NCI-H1417 treated with DMSO at 0.1 percent for 48 hours (cell line): ENCODE results near the gene SLC12A9.
"Not testable (repeated sequence)": the region's sequence is repeated elsewhere in the genome, so short reads cannot be mapped to it uniquely, and the experiment has no call there.

ENCODE experiments used
- DNase-seq: peaks from one replicate; lab custom pipeline; 2025; lab: John Stamatoyannopoulos, UW

SLC12A9 gene

DNA sequence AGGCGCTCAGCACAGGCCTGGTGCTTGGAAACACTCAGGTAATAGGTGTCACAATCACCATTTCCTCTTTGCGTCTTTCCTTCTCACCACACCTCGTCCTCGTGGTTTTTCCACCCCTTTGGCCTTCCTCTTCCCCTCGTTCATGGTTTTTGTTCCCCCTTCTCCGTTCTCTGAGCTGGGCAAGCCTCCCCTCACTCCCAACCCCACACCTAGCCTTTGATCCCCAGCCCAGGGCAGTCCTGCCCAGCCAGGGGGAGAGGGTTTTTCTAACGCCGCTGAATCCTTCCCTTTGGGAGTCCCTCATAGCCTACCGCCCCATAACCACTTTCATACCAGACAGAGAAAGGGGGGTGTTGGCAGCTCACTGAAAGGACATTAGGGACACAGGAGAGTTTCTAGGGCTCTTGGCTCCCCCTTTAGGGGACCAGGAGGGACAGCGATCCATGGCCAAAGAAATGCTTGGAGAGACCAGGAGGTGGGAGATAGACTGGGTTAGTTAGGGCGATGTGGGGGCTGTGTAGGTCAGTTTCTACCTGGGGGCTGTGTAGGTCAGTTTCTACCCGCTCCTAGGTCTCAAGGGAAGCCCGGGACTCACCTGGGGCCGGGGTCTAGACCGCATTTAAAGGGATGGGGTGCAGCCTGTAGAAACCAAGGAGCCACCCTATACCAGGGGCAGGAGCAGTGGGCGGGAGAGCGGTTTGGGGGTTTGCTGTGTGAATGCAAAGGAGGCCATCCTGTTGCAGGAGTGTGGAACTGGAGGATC, 26.6 kb upstream of the SLC12A9 start:
- no peak for DNase-seq

DNA sequence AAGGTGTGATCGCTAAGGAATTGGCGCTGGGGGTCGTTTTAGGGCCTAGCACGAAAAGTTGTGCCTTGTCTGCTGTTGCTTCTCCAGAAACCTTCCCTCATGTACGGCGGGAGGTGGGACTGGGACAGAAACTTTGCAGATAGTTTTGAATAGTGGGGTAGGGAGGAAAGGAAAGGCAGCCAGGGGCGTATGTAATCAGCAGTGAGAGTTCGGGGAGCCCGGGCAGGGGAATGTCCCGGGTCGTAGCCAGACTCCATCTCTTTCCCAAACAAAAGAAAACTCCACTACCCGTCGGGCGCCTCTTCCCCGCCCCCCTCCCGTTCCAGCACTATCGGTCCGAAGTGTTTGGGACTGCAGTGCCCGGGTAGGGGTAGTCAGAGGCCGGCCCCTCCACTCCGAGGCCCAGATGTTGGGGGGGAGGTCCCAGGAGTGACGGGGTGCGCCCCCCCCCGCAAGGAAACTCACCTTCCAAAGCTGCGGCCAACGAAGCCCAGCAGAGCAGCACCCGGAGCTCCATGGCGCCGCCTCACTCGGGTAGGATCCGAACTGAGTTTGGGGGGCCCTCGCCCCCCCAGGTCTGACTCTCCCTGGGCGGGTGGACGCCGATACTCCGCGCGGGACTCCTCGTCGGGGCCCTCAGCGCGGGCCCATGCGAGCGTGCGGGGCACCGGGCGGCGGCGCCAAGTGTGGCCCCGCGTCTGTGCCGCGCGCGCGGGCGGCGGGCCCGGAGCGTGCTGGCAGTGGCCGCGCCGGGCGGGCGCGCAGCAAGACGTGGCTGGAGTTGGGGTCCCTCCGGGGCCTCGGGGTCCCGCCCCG, 25.8 kb upstream of the SLC12A9 start:
- no peak for DNase-seq

DNA sequence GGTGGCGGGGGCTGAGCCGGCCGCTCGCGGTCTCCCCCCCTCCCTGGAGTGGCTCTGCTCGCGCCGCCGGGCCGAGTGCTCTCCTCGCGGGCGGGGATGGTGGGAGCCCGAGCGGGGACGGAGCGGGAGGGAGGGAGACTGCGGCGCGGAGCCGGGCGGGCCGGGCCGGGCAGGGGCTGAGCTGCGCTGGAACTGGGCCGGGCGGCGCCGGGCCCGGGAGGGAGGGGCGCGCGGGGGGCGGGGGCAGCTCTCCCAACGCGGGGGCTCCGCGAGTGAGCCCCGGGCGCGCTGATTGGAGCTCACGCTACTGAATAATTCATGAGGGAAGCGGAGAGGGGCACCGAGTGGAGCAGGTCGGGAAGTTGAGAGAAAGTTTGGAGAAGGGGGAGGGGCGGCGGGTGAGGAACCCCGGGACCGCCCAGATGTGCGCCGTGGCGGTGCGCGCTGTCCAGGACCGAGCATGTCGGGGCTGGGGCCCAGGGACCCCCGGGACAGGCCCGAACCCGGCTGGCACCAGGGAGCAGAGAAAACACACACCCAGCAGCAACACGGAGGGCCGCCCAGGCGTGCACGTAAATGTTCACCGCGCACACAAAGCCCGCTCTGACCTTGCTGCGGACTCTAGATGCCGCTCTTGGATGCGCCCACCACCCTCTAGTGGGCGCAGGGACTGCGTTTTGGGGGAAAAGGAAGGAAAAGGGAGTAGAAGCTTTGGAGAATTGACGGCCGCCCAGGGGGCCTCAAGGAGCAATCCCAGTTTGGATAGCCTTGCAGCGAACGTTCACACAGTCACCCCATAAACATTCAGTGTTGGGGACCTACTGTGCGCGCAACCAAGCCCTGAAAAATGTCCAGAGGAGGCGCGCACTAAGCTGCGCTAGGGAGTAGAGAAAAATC, 24.9 kb upstream of the SLC12A9 start, which contains the start of gene EPHB4:
Gene EPHB4, minus strand, starts transcription at position 194 of the 897 bp plus-strand sequence. CDS start 493 bp downstream, outside the sequence.
- DNase-seq, result no peak

DNA sequence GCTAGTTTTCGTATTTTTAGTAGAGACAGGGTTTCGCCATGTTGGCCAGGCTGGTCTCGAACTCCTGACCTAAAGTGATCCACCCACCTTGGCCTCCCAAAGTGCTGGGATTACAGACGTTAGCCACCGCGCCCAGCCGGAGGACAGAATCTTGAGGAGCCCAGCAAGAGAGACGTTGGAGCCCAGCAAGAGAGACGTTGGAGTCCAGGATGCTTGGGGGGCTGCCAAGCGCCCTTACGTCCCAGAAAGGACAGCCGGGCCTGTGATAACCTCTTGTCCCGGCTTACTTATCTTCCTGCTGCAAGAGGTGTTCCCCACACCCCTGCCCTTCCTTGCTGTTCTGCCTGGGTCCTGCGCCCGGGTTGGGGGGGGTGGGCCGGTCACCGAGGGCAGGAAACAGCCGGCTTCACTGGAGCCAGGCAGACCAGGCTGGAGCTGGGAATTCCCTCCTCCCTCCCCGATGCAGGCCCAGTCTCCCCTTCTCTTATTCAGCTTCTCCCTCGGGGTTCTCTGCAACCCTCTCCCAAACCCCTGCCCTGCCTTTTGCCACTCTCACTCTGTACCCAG, 23.3 kb upstream of the SLC12A9 start:
- DNase-seq, result no peak

DNA sequence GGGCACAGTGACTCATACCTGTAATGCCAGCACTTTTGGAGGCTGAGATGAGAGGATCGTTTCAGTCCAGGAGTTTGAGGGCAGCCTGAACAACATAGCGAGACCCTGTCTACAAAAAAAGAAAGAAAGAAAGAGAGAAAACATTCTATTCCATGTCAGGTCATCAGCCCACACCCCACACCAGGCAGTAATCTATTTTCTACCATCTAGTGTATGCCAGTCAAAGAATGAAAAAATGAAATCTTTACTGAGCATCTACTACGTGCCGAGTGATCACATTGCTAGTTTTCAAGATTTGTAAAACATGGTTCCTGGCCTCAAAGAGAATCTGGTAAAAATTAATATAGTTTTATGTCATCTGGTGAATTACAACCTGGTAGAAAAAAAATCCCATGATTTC, 22.1 kb upstream of the SLC12A9 start:
- DNase-seq, result no peak

DNA sequence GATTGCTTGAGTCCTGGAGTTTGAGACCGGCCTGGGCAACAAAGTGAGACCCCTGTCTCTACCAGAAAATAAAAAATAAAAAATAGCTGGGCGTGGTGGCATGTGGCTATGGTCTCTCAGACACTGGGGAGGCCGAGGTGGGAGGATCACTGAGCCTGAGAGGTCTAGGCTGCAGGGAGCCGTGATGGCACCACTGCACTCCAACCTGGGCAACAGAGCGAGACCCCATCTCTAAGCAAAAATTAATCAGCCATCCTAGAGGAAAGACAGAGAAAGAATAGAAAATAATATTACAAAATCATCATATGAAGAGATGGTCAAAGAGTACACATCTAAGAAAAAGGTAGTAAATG, 20.3 kb upstream of the SLC12A9 start:
- no peak for DNase-seq

DNA sequence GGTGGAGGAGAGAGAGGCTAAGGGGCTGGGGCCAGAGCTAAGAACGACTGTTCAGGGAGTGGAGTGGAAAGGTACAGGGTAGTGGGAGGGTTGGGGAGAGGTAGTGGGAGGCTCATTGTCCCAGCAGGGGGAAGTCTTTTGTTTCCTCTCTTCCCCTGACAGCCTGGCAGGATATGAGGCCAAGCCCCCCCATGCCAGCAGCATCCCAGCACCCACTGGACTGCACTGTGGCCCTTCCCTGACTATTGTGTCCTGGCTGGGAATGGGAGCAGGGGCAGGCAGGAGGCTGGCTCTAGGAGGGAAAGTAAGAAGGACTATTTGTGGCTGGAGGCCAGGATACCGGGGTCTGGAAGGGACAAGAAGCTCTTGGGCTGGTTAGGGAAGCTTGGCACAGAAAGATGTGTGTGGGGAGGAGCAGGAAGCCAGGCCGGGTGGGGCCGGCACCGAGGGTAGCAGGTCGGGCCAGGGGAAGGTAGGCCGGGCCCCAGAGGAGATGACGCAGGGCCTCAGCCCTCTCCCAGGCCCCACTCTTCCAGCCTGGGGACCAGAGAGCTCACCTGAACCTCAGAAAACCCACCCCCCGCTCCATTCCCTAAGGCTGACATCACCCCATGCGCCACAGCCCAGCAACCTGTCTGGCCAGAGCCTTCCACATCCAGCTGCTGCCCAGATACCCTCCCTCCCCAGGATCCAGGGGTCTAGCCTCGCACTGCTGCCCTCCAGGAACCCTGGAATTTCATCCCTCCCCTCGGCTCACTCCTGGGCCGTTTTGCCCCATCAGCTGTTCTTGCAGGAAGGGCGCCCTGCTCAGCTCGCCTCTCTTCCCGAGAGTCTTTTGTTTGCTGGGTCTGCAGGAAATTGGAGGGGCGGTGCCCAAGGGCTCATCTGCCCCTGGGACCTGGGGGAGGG, 16.4 kb upstream of the SLC12A9 start:
- DNase-seq, result no peak

DNA sequence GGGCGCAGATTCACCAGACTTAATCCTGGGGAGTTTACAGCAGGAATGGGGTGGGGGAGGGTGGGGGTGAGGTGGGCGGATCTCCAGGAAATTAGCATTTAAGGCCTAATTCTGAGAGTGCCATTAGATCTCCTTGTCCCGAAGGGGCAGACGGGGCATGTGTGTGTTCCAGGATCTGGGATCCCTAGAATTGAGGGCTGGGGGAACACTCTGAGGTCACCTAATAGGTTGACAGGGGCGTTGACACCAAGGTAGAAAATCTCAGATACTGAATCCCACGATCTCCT, 15.8 kb upstream of the SLC12A9 start:
- no peak for DNase-seq

DNA sequence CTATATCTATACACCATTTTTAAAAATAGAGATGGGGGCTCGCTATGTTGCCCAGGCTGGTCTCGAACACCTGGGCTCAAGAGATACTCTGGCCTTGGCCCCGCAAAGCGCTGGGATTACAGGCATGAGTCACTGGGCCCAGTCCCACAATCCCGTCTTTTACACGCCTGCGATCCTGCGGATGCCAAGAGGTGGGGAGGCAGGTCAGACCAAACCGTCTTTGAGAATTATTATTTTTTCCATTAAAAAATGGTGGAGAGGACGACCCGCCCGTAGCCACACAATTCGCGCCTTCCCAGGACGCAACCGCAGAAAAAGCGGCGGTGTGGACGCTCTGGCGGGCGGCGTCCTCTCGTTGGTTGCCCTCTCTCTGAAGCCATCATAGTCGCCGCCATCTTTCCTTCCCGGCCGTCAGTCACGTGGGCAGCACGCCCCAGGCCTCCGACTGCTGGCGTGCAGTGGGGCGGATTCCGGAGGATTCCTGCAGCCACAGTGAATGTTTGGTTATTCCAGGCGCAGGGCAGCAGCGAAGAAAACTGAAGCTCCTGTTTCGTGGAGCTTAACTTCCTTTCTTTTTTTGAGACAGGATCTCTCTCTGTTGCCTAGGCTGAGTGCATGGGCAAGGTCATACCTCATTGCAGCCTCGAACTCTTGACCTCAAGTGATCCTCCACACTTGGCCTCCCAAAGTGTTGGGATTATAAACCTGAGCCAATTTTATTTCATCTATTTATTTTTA, 15.2 kb upstream of the SLC12A9 start:
- peak; percentile 73 for DNase-seq

DNA sequence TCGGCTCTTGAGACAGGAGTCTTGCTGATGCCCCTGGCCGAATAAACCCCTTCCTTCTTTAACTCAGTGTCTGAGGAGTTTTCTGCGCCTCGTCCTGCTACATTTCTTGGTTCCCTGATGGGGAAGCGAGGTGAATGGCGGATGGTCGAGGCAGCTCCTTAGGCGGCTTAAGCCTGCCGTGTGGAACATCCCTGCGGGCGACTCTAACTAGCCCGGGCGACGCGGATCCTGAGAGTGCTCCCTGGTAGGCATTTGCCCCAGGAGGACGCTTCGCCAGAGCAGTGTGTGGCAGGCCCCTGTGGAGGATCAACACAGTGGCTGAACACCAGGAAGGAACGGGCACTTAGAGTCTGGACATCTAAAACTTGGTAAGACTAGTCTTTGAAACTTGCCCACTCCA, 13.2 kb upstream of the SLC12A9 start:
- no peak for DNase-seq

DNA sequence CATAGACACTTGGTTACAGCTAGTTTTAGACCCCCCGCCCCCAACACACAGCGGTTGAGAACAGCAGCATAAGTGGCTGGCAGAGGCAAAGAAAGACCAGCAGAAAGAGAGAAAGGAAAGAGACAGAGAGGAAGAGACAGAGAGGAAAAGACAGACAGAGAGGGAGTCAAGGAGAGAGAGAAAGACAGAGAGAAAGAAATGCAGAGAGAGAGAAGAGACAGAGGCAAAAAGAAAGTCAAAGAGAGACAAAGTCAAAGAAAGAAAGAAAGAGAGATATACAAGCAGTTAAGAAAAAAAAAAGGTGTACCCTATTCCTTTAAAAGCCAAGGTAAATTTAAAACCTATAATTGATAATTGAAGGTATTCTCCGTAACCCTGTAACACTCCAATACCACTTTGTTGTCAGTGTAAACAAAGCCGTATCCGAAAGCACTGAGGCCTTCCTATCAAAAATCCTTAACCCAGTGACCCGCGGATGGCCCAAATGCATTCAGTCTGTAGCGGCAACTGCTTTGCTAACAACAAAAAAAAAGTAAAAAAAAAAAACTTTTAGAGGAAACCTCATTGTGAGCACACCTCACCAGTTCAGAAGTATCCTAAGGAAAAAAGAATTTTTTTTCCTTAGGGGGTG, 11.9 kb upstream of the SLC12A9 start:
- no peak for DNase-seq

DNA sequence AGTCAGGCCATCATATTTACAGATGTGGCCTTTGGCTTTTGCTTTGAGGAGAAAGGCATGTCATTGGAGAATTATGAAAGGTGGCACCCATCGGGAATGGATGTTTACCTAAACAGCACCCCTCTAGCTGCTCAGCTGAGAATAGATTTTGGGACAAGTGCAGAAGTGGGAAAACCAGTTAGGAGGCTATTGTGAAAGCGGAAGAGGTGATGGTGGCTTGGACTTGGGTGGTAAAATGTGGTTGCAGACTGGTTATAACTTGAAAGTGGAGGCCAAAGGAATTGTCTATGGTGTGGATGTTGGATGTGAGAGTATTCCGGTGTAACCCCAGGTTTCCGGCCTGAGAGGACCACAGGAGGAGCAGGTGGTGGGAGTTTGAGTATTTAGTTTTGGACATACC, 5.2 kb upstream of the SLC12A9 start:
- no peak for DNase-seq

DNA sequence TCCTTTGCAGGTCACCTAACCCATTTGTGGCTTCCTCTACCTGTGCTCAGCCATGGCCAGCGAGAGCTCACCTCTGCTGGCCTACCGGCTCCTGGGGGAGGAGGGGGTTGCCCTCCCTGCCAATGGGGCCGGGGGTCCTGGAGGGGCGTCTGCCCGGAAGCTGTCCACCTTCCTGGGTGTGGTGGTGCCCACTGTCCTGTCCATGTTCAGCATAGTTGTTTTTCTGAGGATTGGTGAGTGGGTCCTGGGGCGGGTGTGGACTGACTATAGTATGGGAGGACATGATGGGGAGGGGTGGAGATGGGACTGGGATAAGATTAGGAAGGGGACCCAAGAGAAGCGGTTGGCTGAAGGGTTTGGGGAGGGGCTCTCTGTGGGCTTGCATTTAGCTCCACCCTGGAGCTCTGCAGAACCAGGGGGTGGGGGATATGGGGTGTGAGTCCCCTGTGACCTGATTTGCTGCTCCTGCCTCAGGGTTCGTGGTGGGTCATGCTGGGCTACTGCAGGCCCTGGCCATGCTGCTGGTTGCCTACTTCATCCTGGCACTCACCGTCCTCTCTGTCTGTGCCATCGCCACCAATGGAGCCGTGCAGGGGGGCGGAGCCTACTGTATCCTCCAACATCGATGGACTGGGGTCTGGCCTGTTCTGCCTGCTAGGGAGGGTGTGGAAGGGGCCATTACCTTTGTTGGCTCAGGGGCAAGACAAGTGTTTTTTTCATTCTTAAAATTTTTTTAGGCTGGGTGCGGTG, 1.8 kb downstream of the SLC12A9 start:
- DNase-seq, result no peak

DNA sequence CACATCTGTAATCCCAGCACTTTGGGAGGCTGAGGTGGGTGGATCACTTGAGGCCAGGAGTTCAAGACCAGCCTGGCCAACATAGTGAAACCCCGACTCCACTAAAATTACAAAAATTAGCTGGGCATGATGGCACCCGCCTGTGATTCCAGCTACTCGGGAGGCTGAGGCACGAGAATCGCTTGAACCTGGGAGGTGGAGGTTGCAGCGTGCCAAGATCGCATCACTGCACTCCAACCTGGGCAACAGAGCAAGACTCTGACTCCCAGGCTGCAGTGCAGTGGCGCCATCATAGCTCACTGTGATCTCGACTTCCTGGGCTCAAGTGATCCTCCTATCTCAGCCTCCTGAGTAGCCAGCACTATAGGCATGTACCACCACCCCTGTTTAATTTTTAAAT, 2.4 kb downstream of the SLC12A9 start:
- not testable (repeated sequence) for DNase-seq

DNA sequence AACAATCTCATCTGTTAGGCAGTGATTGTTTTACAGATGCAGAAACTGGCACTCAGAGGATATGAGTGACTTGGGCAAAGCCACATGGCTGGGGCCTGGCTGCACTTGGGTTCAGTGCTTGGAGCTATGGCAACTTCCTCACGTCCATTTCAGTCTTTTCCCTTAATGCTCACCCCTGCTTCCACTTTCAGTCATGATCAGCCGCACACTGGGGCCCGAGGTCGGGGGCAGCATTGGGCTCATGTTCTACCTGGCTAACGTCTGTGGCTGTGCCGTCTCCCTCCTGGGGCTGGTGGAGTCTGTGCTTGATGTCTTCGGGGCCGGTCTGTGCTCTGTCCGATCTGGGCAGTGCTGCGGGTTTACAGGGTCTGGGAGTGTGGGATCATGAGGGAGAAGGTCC, 3.0 kb downstream of the SLC12A9 start:
- DNase-seq, result no peak

DNA sequence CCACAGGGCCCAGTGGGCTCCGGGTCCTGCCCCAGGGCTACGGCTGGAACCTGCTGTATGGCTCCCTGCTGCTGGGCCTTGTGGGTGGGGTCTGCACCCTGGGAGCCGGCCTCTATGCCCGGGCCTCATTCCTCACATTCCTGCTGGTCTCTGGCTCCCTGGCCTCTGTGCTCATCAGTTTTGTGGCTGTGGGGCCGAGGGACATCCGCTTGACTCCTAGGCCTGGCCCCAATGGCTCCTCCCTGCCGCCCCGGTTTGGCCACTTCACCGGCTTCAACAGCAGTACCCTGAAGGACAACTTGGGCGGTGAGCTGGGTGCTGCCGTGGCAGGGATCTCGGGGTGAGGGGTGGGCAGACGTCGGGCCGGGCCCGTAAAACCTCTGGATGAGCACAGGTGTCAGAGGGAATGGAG, 4.4 kb downstream of the SLC12A9 start:
- no peak for DNase-seq

DNA sequence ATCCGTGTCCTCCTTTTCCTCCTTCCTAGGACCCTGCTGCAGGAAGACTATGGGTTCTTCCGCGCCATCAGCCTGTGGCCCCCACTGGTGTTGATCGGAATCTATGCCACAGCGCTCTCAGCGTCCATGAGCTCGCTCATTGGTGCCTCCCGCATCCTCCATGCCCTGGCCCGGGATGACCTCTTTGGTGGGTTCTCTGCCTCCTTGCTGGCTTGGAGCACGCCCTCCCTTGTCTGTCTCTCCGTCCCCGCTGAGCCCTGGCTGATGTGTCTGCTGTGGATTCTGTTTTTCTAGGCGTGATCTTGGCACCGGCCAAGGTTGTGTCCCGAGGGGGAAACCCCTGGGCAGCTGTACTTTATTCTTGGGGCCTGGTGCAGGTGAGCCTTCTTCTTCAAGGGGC, 7.3 kb downstream of the SLC12A9 start:
- no peak for DNase-seq

DNA sequence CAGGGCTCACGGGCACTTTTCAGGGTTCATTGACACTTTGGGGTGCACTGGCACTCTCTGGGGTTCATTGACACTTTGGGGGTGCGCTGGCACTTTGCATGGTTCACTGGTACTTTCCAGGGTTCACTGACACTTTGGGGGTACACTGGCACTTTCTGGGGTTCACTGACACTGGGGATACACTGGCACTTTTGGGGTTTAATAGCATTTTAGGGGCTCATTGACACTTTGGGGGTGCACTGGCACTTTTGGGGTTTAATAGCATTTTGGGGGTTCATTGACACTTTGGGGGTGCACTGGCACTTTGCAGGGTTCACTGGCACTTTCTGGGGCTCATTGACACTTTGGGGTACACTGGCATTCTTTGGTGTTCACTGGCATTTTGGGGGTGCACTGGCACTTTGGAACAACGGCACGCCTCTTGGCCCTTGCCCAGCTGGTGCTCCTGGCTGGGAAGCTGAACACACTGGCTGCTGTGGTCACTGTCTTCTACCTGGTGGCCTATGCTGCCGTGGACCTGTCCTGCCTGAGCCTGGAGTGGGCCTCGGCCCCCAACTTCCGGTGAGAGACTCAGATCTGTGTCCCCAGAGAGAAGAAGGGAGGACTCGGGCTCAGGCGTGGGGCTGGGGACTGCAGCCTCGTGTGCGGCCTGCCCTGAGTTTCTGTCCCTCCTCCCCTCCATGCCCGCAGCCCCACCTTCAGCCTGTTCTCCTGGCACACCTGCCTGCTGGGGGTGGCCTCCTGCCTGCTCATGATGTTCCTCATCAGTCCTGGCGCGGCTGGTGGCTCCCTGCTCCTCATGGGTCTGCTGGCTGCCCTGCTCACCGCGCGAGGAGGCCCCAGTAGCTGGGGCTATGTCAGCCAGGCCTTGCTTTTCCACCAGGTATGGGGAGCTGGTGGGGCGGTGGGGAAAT, 8.4 kb downstream of the SLC12A9 start:
- DNase-seq, result no peak
